ENCODE results near the gene DNMT3A.

Gene DNMT3A

DNA sequence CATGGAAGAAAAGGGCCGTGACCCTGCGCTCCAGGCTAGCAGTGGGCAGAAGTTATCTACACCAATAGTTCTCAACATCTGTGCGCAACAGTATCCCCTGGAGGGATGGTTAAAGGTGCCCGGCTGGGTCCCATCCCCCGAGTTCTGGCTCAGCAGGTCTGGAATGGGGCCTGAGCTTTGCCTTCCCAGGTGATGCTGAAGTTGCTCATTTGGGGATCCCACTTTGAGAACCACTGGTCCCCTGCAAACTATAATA, 31.1 kb downstream of the DNMT3A start:
- H3K27me3 ChIP-seq = no peaks in the 10 kb centered on the region
- no peak overlapping the region for H3K4me3 ChIP-seq
- H3K4me2 ChIP-seq = peak overlapping the region; percentile 98
- H3K36me3 ChIP-seq = peaks cover 37% of the 10 kb centered on the region
- H3K27ac ChIP-seq = peak overlapping the region; percentile 49
- H3K9ac ChIP-seq = no peak overlapping the region
- H3K4me1 ChIP-seq = peaks cover 99% of the 10 kb centered on the region
- peaks cover 43% of the 10 kb centered on the region for H4K20me1 ChIP-seq
- no peak for TF ChIP-seq Cebpa-rat (IDR thresholded peaks at IDR 0.05)
- no peaks in the 10 kb centered on the region for H3K9me3 ChIP-seq

- Histone ChIP-seq H3K36me3 (peaks cover 37% of the 10 kb centered on the region), H3K4me2 (peak overlapping the region; percentile 98), H3K4me1 (peaks cover 99% of the 10 kb centered on the region)
Measured at GRCh38 chr2:25309402-25309801, 32.3 kb downstream of the DNMT3A start.

DNA sequence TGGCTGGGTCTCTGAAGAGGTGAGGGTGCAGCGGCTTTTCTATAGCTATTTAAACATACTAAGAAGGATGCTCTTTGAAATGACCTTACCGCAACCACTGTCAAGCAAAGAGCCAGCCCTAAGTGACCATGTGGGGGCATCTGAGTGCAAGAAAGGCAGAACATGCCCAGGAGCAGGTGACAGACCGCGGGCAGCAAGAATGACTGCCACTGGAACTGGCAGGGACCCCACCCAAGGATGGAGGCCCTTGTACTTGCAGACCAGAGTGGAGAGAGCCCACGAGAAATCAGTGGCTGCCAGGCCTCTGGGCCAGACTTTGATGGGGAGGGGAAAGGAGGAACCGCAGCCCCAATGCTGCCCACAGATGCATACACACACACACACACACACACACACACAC, 33.1 kb downstream of the DNMT3A start:
- Histone ChIP-seq H3K36me3 (peaks cover 35% of the 10 kb centered on the region), H3K4me1 (peaks cover 99% of the 10 kb centered on the region), H3K27ac (0 out of 2 replicates have a peak overlapping the region, but pooled peaks have one; percentile 22), H4K20me1 (peaks cover 57% of the 10 kb centered on the region), H3K27me3 (no peaks in the 10 kb centered on the region), H3K4me2 (peak overlapping the region; percentile 98), H3K9me3 (no peaks in the 10 kb centered on the region), H3K4me3 (no peak overlapping the region), H3K9ac (no peak overlapping the region)
- no peak for TF ChIP-seq Cebpa-rat (IDR thresholded peaks at IDR 0.05)

More at GRCh38 chr2:25309402-25309801, 32.3 kb downstream of the DNMT3A start:
- Histone ChIP-seq H3K27me3 (no peaks in the 10 kb centered on the region), H3K9me3 (no peaks in the 10 kb centered on the region), H3K4me3 (no peak overlapping the region), H3K27ac (no peak overlapping the region), H4K20me1 (peaks cover 49% of the 10 kb centered on the region), H3K9ac (no peak overlapping the region)
- TF ChIP-seq Cebpa-rat (IDR thresholded peaks at IDR 0.05) = no peak

- Histone ChIP-seq H3K9me3 (no peaks in the 10 kb centered on the region), H3K4me2 (peak overlapping the region; percentile 98), H3K27ac (no peak overlapping the region), H3K36me3 (peaks cover 30% of the 10 kb centered on the region), H3K4me1 (peaks cover 99% of the 10 kb centered on the region), H4K20me1 (peaks cover 63% of the 10 kb centered on the region), H3K9ac (no peak overlapping the region), H3K4me3 (no peak overlapping the region), H3K27me3 (no peaks in the 10 kb centered on the region)
- no peak for TF ChIP-seq Cebpa-rat (IDR thresholded peaks at IDR 0.05)
Measured at GRCh38 chr2:25307949-25308557, 33.7 kb downstream of the DNMT3A start.

GRCh38 chr2:25306777-25307368, 34.9 kb downstream of the DNMT3A start:
- Histone ChIP-seq H3K4me3 (0 out of 2 replicates have a peak overlapping the region, but pooled peaks have one; percentile 22), H3K27ac (no peak overlapping the region), H3K4me2 (peak overlapping the region; percentile 98), H3K4me1 (peaks cover 99% of the 10 kb centered on the region), H4K20me1 (peaks cover 75% of the 10 kb centered on the region), H3K36me3 (peaks cover 18% of the 10 kb centered on the region), H3K9ac (0 out of 2 replicates have a peak overlapping the region, but pooled peaks have one; percentile 45), H3K9me3 (no peaks in the 10 kb centered on the region), H3K27me3 (no peaks in the 10 kb centered on the region)
- TF ChIP-seq Cebpa-rat (IDR thresholded peaks at IDR 0.05) = no peak

DNA sequence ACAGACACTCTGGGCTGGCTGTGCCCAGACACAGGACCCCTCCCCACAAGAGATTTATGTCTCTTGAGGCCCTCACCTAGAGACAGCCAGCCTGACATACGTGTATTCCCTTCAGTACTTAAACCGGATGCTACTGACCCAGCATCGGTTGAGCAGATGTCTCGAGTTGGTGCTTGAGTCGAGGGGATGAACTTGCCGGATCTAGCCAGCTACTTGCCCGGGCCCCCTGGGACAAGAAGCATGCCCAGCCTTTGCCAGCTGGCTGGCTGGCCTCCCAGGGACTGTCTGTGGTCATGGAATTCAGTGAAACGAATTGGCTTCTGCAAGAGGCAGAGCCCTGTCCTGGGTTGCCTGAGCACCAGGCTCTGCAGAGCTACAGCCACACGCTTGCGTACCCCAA, 36.0 kb downstream of the DNMT3A start:
- TF ChIP-seq Cebpa-rat (IDR thresholded peaks at IDR 0.05) = no peak
- no peaks in the 10 kb centered on the region for H3K27me3 ChIP-seq

GRCh38 chr2:25304826-25305596, 36.7 kb downstream of the DNMT3A start:
- Histone ChIP-seq H3K4me1 (peaks cover 94% of the 10 kb centered on the region), H3K36me3 (peaks cover 15% of the 10 kb centered on the region), H3K9ac (peak overlapping the region; percentile 64), H3K9me3 (no peaks in the 10 kb centered on the region), H3K4me3 (peak overlapping the region; percentile 22; the same call in 1 of the 2 replicates), H3K4me2 (peak overlapping the region; percentile 98), H3K27me3 (no peaks in the 10 kb centered on the region), H3K27ac (peak overlapping the region; percentile 75), H4K20me1 (peaks cover 87% of the 10 kb centered on the region)
- no peak for TF ChIP-seq Cebpa-rat (IDR thresholded peaks at IDR 0.05)

More for the DNA sequence above, 36.0 kb downstream of the DNMT3A start:
- Histone ChIP-seq H3K9ac (peak overlapping the region; percentile 64), H4K20me1 (peaks cover 86% of the 10 kb centered on the region), H3K36me3 (peaks cover 12% of the 10 kb centered on the region; the same call in 1 of the 2 replicates), H3K4me3 (peak overlapping the region; percentile 22; the same call in 1 of the 2 replicates), H3K4me2 (peak overlapping the region; percentile 98), H3K27ac (peak overlapping the region; percentile 75), H3K4me1 (peaks cover 100% of the 10 kb centered on the region), H3K9me3 (no peaks in the 10 kb centered on the region)

DNA sequence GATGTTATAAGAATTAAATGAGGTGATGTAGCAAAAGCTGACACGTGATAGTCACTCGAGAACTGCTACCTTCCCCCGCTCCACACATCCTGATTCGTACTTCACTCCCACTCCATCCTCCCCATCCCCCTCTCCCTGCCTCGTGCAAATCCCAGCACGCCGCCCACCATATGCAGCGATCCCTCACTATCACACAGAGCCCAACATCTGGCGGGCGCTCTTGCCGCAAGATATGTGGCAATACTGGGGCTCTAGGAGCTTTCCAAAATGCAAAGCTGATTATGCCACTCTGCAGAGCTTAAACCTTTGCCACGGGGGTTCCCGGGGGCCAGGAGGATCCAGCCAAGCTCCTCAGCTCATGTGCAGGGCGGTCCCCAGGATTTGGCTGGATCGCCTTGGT, 37.4 kb downstream of the DNMT3A start:
- Histone ChIP-seq H3K4me3 (no peak overlapping the region), H3K9me3 (no peaks in the 10 kb centered on the region), H3K4me1 (peaks cover 90% of the 10 kb centered on the region), H3K27me3 (no peaks in the 10 kb centered on the region), H4K20me1 (peaks cover 86% of the 10 kb centered on the region), H3K27ac (peak overlapping the region; percentile 75), H3K4me2 (peak overlapping the region; percentile 98), H3K9ac (0 out of 2 replicates have a peak overlapping the region, but pooled peaks have one; percentile 40), H3K36me3 (peaks cover 22% of the 10 kb centered on the region)
- peak; percentile 77 for TF ChIP-seq Cebpa-rat (IDR thresholded peaks at IDR 0.05)

DNA sequence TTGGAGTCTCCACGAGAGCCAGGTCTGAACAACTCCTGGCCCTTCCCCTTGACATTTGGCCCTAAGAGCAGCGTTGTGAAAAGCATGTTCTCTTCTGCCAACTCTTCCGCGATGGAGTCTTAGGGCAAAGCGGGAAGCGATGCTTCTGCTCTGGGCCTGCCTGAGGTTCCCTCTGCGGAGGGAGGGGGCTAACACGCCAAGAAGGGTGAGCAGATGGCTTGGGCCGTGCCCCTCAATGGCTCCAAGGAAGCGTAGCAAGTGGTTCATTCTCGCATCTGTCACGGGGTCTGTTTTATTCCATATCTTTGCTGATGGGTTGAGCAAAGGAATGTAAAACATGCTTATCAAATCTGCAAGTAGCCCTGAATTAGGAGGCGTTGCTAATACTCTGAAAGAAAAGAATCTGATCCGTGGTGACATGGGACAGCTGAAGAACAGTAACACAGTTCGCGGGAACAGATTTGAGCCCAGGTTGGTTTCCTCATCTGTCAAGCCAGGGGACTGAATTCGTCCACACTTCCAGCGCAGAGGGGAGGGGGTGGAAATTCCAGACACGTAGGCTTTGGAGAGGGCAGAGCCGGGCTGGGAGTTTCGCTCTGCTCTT, 38.0 kb downstream of the DNMT3A start:
- Histone ChIP-seq H4K20me1 (peaks cover 81% of the 10 kb centered on the region), H3K4me3 (peak overlapping the region; percentile 45), H3K36me3 (peaks cover 27% of the 10 kb centered on the region), H3K4me2 (peak overlapping the region; percentile 98), H3K4me1 (peaks cover 90% of the 10 kb centered on the region), H3K9me3 (no peaks in the 10 kb centered on the region), H3K9ac (peak overlapping the region; percentile 40; the same call in 1 of the 2 replicates), H3K27ac (peak overlapping the region; percentile 53), H3K27me3 (no peaks in the 10 kb centered on the region)
- no peak for TF ChIP-seq Cebpa-rat (IDR thresholded peaks at IDR 0.05)

All from BLaER1 (cell line).